Mesenchymal stem cell (in vitro differentiated cells and primary cell): ENCODE measurements around the gene GLO1.

Source experiments
- DNase-seq: peaks from one replicate; pipeline ENCODE4 v3.0.0-alpha.2; 2013
- H2AFZ ChIP-seq: one replicate; pipeline ENCODE4 v1.6.1; 2013; ENCODE audit warnings: low read depth, mild to moderate bottlenecking, control low read depth, inconsistent platforms, low read length, moderate library complexity
- H2AK5ac ChIP-seq: 2 replicates; pipeline ENCODE4 v1.6.1; 2013; ENCODE audit warnings: low read length, moderate library complexity, mild to moderate bottlenecking, inconsistent platforms; ENCODE audit not compliant: severe bottlenecking
- H2BK120ac ChIP-seq: one replicate; pipeline ENCODE4 v1.6.1; 2013; ENCODE audit warnings: low read depth, mild to moderate bottlenecking, inconsistent platforms, low read length, moderate library complexity
- H2BK12ac ChIP-seq, 2 experiments: one replicate each; pipeline ENCODE4 v1.6.1; 2013; ENCODE audit warnings: inconsistent platforms in 2 of 2, low read length in 2 of 2, mild to moderate bottlenecking in 2 of 2, moderate library complexity in 2 of 2, control low read depth in 1 of 2
- H2BK15ac ChIP-seq: one replicate; pipeline ENCODE4 v1.6.1; 2013; ENCODE audit warnings: mild to moderate bottlenecking, low read depth, inconsistent platforms; ENCODE audit not compliant: poor library complexity, severe bottlenecking
- H2BK5ac ChIP-seq: 2 replicates; pipeline ENCODE4 v1.6.1; 2013; ENCODE audit warnings: low read depth, mild to moderate bottlenecking, low read length, control low read depth, inconsistent platforms; ENCODE audit not compliant: poor library complexity, severe bottlenecking
- H3K14ac ChIP-seq, 2 experiments: one replicate each; pipeline ENCODE4 v1.6.1; 2013; ENCODE audit warnings: inconsistent platforms in 2 of 2, low read length in 2 of 2, control low read depth in 1 of 2, mild to moderate bottlenecking in 1 of 2, moderate library complexity in 1 of 2
- H3K18ac ChIP-seq, 2 experiments: one replicate each; pipeline ENCODE4 v1.6.1; 2013; ENCODE audit warnings: inconsistent platforms in 2 of 2, low read length in 2 of 2, control low read depth in 1 of 2, low read depth in 1 of 2, mild to moderate bottlenecking in 1 of 2
- H3K23ac ChIP-seq, 2 experiments: one replicate each; pipeline ENCODE4 v1.6.1; 2013; ENCODE audit warnings: inconsistent platforms in 2 of 2, low read length in 2 of 2, mild to moderate bottlenecking in 2 of 2, moderate library complexity in 2 of 2, control low read depth in 1 of 2
- H3K27ac ChIP-seq: 2 replicates; pipeline ENCODE4 v1.5.1; 2013; ENCODE audit warnings: mild to moderate bottlenecking, moderate library complexity, low read length, control low read depth, inconsistent platforms; ENCODE audit not compliant: poor library complexity, severe bottlenecking
- H3K27me3 ChIP-seq, 2 experiments: 2 replicates each; pipeline versions ENCODE4 v1.6.1 to v1.7.0; 2013; ENCODE audit warnings: low read length in 2 of 2, mild to moderate bottlenecking in 2 of 2, moderate library complexity in 2 of 2, control low read depth in 1 of 2, inconsistent platforms in 1 of 2; ENCODE audit not compliant: control insufficient read depth in 1 of 2, insufficient read depth in 1 of 2
- H3K36me3 ChIP-seq, 2 experiments: 2 replicates each; pipeline versions ENCODE4 v1.6.1 to v1.7.0; 2013; ENCODE audit warnings: low read length in 2 of 2, control low read depth in 1 of 2, inconsistent platforms in 1 of 2, low read depth in 1 of 2, mild to moderate bottlenecking in 1 of 2; ENCODE audit not compliant: insufficient read depth in 2 of 2, control insufficient read depth in 1 of 2
- H3K4ac ChIP-seq, 2 experiments: one replicate each; pipeline ENCODE4 v1.6.1; 2013; ENCODE audit warnings: inconsistent platforms in 2 of 2, low read length in 2 of 2, mild to moderate bottlenecking in 2 of 2, moderate library complexity in 2 of 2, control low read depth in 1 of 2, low read depth in 1 of 2
- H3K4me1 ChIP-seq: 2 replicates; pipeline ENCODE4 v1.6.1; 2013; ENCODE audit warnings: low read depth, low read length, control low read depth; ENCODE audit not compliant: control insufficient read depth, insufficient read depth
- H3K4me2 ChIP-seq: 2 replicates; pipeline ENCODE4 v1.6.1; 2013; ENCODE audit warnings: low read length, mild to moderate bottlenecking, inconsistent platforms; ENCODE audit not compliant: poor library complexity, severe bottlenecking
- H3K4me3 ChIP-seq, 2 experiments: 2 replicates each; pipeline versions ENCODE4 v1.5.1 to v1.7.0; 2013; ENCODE audit warnings: low read length in 2 of 2, mild to moderate bottlenecking in 2 of 2, control low read depth in 1 of 2, low read depth in 1 of 2; ENCODE audit not compliant: insufficient read depth in 1 of 2
- H3K79me1 ChIP-seq: replicated peaks from 2 replicates; pipeline ENCODE4 v1.6.1; 2013; ENCODE audit warnings: mild to moderate bottlenecking, control low read depth, low read length, inconsistent platforms; ENCODE audit not compliant: poor library complexity, severe bottlenecking
- H3K9ac ChIP-seq: 2 replicates; pipeline ENCODE4 v1.7.0; 2013; ENCODE audit warnings: mild to moderate bottlenecking, low read length, moderate library complexity
- H3K9me3 ChIP-seq: 2 replicates; pipeline ENCODE4 v1.7.0; 2013; ENCODE audit warnings: mild to moderate bottlenecking, low read length; ENCODE audit not compliant: control insufficient read depth
- H4K8ac ChIP-seq: one replicate; pipeline ENCODE4 v1.6.1; 2013; ENCODE audit warnings: inconsistent platforms, mild to moderate bottlenecking, low read length, moderate library complexity
- H4K91ac ChIP-seq: one replicate; pipeline ENCODE4 v1.6.1; 2013; ENCODE audit warnings: mild to moderate bottlenecking, low read length, inconsistent platforms
- WGBS: methylation state at CpG from one replicate; pipeline ENCODE4 v1.1.7; 2013; ENCODE audit warnings: mixed read lengths; 5-methylcytosine and 5-hydroxymethylcytosine counted together

Gene GLO1

DNA sequence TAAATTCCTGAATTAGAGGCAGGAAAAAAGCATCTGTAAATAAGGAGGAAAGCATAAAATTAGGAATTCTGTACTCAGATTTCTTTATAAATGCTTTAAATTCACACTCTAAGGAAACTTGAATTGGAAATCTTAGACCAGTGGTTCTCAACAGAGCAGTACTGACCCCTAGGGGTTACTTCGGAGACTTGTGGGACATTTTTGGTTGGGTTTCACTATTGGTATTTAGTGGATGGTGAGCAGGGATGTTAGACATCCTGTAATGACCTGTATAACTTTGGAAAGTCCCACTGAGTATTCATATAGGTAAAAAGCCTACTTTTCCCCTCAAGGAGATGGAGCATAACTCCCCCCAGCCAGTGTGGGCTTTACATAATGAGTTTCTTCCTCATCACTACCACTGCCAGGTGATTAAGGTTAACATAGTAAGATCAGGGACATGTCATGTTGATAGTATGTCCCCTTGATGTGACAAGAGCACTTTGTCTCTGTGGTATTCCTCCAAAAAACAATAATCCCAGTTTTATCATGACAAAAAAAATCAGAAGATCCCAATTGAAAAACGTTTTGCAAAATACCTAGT lies 31.0 kb downstream of the GLO1 start:
- 6% methylated on average over 1 of the region's 2 CpGs for WGBS
- H2BK5ac ChIP-seq: no peak overlapping the region
- H3K27me3 ChIP-seq: no peaks in the 10 kb centered on the region
- no peak overlapping the region for H2BK15ac ChIP-seq
- H3K36me3 ChIP-seq: peaks cover 0 to 25% of the 10 kb centered on the region in 2 experiments
- no peaks in the 10 kb centered on the region for H3K4me1 ChIP-seq
- H2AK5ac ChIP-seq: no peak overlapping the region
- H3K23ac ChIP-seq: no peak overlapping the region
- DNase-seq: peak; percentile 65
- no peak overlapping the region for H3K4me3 ChIP-seq
- H4K8ac ChIP-seq: no peak overlapping the region
- no peak overlapping the region for H4K91ac ChIP-seq
- no peak overlapping the region for H3K4ac ChIP-seq
- no peak overlapping the region for H3K9ac ChIP-seq
- no peak overlapping the region for H3K14ac ChIP-seq
- no peak overlapping the region for H2BK120ac ChIP-seq
- no peak overlapping the region for H3K4me2 ChIP-seq
- no peak overlapping the region for H2BK12ac ChIP-seq
- H3K18ac ChIP-seq: no peak overlapping the region
- H2AFZ ChIP-seq: no peak overlapping the region
- H3K9me3 ChIP-seq: no peaks in the 10 kb centered on the region
- H3K79me1 ChIP-seq: no peaks in the 10 kb centered on the region
- H3K27ac ChIP-seq: no peak overlapping the region

DNA sequence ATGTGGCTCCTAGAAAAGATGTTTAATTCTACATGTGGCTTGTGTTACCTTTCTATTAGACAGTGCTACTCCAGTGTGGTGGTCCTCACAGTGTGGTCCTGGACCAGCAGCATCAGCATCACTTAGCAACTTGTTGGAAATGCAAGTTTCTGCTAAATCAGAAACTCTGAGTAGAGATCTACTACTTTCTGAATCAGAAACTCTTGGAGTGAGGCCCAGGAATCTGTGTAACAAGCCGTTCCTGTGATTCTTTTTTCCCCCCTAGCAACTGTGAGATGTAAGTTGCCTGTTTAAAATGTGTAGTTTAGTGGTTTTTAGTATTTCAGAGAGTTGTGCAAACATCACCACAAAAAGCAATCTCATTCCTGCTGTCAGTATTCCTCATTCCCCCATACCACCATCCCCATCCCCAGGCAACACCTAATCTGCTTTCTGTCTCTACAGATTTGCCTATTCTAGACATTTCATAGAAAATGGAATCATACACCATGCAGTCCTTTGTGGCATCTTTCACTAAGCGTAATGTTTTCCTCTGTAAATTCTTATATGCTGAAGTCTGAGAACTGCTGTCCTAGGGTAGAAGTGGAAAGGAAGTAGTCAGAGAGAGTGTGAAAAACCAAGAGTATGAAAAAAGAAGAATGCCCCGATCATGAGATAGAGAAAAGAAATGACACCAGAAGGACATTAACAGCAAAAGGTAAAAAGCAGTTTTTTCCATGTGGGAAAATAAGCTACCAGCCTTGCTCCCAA lies 44.4 kb downstream of the GLO1 start:
- Histone ChIP-seq H4K91ac (no peak overlapping the region), H2BK12ac (no peak overlapping the region), H3K23ac (no peak overlapping the region), H3K27me3 (no peaks in the 10 kb centered on the region), H3K9ac (no peak overlapping the region), H3K18ac (no peak overlapping the region), H3K4me2 (no peak overlapping the region), H2AFZ (no peak overlapping the region), H2AK5ac (no peak overlapping the region), H3K27ac (no peak overlapping the region), H2BK120ac (no peak overlapping the region), H3K14ac (no peak overlapping the region), H3K9me3 (no peaks in the 10 kb centered on the region), H4K8ac (no peak overlapping the region), H3K36me3 (peaks cover 5 to 14% of the 10 kb centered on the region in 2 experiments), H3K79me1 (peaks cover 1% of the 10 kb centered on the region), H3K4ac (no peak overlapping the region), H2BK15ac (no peak overlapping the region), H2BK5ac (no peak overlapping the region), H3K4me3 (no peak overlapping the region), H3K4me1 (no peaks in the 10 kb centered on the region)
- 100% methylated on average over 2 of the region's 3 CpGs for WGBS
- DNase-seq: no peak

DNA sequence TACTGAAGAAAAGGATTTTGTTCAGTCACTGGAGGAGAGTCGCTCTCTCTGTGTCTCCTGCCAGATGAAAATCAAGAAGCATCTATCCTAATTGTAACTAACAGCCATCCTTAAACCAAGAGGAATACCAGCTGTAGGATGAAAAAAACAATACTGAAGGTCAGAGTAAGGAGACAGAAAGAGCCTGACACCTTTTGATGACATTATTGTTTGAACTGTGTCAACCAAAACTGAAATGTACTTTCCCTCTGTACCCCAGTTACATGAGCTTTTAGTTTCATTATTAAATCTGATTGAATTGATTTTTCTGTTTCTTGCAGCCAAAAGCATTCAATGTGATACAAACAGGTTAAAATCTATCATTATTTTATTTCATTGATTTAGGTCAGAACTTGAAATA lies 46.0 kb downstream of the GLO1 start:
- Histone ChIP-seq H4K91ac (no peak overlapping the region), H3K14ac (no peak overlapping the region), H2BK120ac (no peak overlapping the region), H2BK5ac (no peak overlapping the region), H3K4me3 (no peak overlapping the region), H3K9ac (no peak overlapping the region), H3K27ac (no peak overlapping the region), H3K27me3 (no peaks in the 10 kb centered on the region), H3K18ac (no peak overlapping the region), H3K23ac (no peak overlapping the region), H2BK15ac (no peak overlapping the region), H2BK12ac (no peak overlapping the region), H2AFZ (no peak overlapping the region), H2AK5ac (no peak overlapping the region), H3K9me3 (no peaks in the 10 kb centered on the region), H4K8ac (no peak overlapping the region), H3K79me1 (peaks cover 1% of the 10 kb centered on the region), H3K36me3 (peaks cover 3 to 14% of the 10 kb centered on the region in 2 experiments), H3K4me1 (no peaks in the 10 kb centered on the region), H3K4ac (no peak overlapping the region), H3K4me2 (no peak overlapping the region)
- WGBS: no CpG with 5 or more reads among the region's 1 CpG
- DNase-seq: no peak

DNA sequence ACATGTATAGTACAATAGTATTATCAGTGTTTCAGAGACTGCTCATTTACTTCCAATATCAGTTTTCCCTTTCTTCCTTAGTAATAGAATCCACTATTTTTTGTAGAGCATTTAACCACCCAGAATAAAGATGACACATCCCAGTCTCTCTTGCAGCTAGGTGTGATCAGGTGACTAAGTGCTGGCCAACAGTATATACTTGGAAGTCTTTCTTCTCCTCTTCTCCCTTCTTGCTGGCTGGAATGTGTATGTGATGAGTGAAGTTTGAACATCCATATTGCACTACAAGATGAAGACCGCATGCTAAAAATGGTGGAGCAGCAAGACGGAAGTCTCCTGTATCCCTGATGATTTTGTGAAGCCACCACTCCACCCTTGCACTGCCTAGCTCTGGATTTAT lies 48.7 kb downstream of the GLO1 start:
- Histone ChIP-seq H3K79me1 (peaks cover 1% of the 10 kb centered on the region), H3K36me3 (peaks cover 3 to 11% of the 10 kb centered on the region in 2 experiments), H2AFZ (no peak overlapping the region), H3K23ac (no peak overlapping the region), H3K4me2 (no peak overlapping the region), H2AK5ac (no peak overlapping the region), H3K14ac (no peak overlapping the region), H3K9me3 (no peaks in the 10 kb centered on the region), H3K27me3 (no peaks in the 10 kb centered on the region), H2BK15ac (no peak overlapping the region), H2BK5ac (no peak overlapping the region), H3K18ac (no peak overlapping the region), H4K8ac (no peak overlapping the region), H2BK12ac (no peak overlapping the region), H2BK120ac (no peak overlapping the region), H4K91ac (no peak overlapping the region), H3K4ac (no peak overlapping the region), H3K4me1 (no peaks in the 10 kb centered on the region), H3K9ac (no peak overlapping the region), H3K4me3 (no peak overlapping the region), H3K27ac (no peak overlapping the region)
- 100% methylated on average over 2 of the region's 2 CpGs for WGBS
- DNase-seq: no peak
